Suprapubic skin (tissue), 4 donors: Measurements from ENCODE around the gene CLCNKA.

Source experiments
- CTCF ChIP-seq, 2 donors: fragments of 200-600 bp in 1 of 2; fragments of 450-650 bp in 1 of 2; sonication (generic) in 1 of 2; IDR thresholded peaks; one replicate each; pipeline ENCODE4 v1.5.1; 2016 to 2019; ENCODE audit warnings: antibody characterized with exemption in 2 of 2, mild to moderate bottlenecking in 1 of 2, moderate library complexity in 1 of 2
- EP300 ChIP-seq: sonication (generic); formaldehyde crosslinking; IDR thresholded peaks from one replicate; pipeline ENCODE4 v1.6.1; 2017; ENCODE audit warnings: antibody characterized with exemption
- POLR2AphosphoS5 ChIP-seq, 3 donors: sonication (generic); formaldehyde crosslinking; IDR thresholded peaks; one replicate each; pipeline ENCODE4 v1.6.1; 2017; ENCODE audit warnings: antibody characterized with exemption in 3 of 3

- no peak for TF ChIP-seq POLR2AphosphoS5 (IDR thresholded peaks at IDR 0.05)
- no peak for TF ChIP-seq CTCF (IDR thresholded peaks at IDR 0.05)
- TF ChIP-seq EP300, result no peak
Measured at GRCh38 chr1:16072616-16073484, 51.0 kb downstream of the CLCNKA start.
